LNCaP clone FGC (cell line): ENCODE measurements around the gene PSMC4.

Source experiments
- DNase-seq: peaks from one replicate; pipeline ENCODE4 v3.0.0-alpha.2; 2011; ENCODE audit warnings: low read depth
- H3K4me3 ChIP-seq: 2 replicates; pipeline ENCODE4 v1.5.1; 2011; ENCODE audit warnings: mild to moderate bottlenecking, low read depth, low read length, control low read depth
- CTCF ChIP-seq: IDR thresholded peaks from 2 replicates; pipeline ENCODE4 v1.5.1; 2012; ENCODE audit warnings: mild to moderate bottlenecking; ENCODE audit not compliant: control insufficient read depth, insufficient read depth; ENCODE audit errors: extremely low read depth

The PSMC4 gene

GRCh38 chr19:39936622-39937021, 34.3 kb upstream of the PSMC4 start:
- no peak overlapping the region for H3K4me3 ChIP-seq
- no peak for DNase-seq
- TF ChIP-seq CTCF, result no peak

- TF ChIP-seq CTCF, result no peak
- H3K4me3 ChIP-seq, result no peak overlapping the region
- DNase-seq, result no peak
Observed at GRCh38 chr19:39937094-39937720, 33.8 kb upstream of the PSMC4 start.

GRCh38 chr19:39937787-39938186, 33.2 kb upstream of the PSMC4 start:
- no peak overlapping the region for H3K4me3 ChIP-seq
- DNase-seq, result no peak
- TF ChIP-seq CTCF, result no peak

- no peak for TF ChIP-seq CTCF
- no peak overlapping the region for H3K4me3 ChIP-seq
- DNase-seq, result no peak
Observed at GRCh38 chr19:39939556-39939955, 31.4 kb upstream of the PSMC4 start.

DNA sequence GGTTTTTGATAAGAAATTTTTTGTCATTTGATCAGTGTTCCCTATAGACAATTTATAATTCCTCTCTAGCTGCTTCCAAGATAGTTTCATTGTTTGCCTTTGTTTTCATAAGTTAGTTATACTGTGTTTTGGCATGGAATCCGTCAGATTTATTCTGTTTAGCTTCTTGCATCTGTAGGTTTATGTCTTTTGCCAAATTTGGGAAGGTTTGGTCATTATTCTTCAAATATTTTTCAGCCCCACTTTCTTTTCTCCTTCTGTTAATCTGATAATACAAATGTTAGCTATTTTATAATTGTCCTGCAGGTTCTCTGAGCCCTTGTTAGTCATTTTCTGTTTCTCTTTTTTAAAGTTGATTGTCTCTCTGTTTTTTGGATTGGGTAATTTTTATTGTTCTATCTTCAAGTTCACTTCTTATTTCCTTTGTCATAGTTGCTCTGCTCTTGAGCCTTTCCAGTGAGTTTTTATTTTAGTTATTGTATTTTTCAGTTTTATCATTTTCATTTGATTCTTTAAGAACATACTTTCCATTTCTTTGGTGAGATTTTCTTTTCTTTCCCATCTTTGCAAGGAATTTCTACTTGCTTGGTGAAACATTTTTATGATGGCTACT, 30.6 kb upstream of the PSMC4 start:
- no peak for DNase-seq
- TF ChIP-seq CTCF, result no peak
- no peak overlapping the region for H3K4me3 ChIP-seq

GRCh38 chr19:39941151-39941550, 29.8 kb upstream of the PSMC4 start:
- no peak for TF ChIP-seq CTCF
- no peak for DNase-seq
- no peak overlapping the region for H3K4me3 ChIP-seq
